NT2/D1 (cell line): Measurements from ENCODE around the gene PDCD1.

ENCODE experiments used
- SUZ12 ChIP-seq: IDR thresholded peaks from 2 replicates; pipeline ENCODE4 v1.6.1; 2011; ENCODE audit not compliant: insufficient read length, insufficient read depth; ENCODE audit errors: extremely low read depth
- YY1 ChIP-seq: IDR thresholded peaks from 2 replicates; pipeline ENCODE4 v1.6.1; 2011; ENCODE audit not compliant: insufficient read length, insufficient read depth
- ZNF274 ChIP-seq: IDR thresholded peaks from 2 replicates; pipeline ENCODE4 v1.6.1; 2011; ENCODE audit warnings: mild to moderate bottlenecking, low read depth, low read length

DNA sequence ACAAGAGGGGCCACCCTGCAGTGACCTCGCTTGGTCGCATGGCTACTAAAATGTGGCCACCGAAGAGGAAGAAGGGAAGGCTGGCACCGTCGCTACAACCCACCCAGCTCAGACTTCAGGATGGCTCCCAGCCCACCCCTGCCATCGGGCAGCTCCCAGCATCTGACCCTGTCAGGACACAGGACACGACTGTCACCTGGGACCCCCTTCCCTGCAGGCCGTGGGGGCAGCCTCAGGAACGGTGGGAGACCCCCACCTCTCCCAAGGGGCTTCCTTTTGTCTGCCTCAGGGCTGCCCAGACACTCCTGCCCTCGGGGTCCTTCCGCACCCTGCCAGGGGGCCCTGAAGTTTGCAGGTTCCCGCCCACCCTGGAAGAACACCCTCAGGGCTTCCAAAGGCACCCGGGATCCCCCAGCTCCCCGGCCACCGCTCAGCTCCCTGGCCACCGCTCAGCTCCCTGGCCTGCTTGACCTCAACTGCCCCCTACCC is 18.5 kb upstream of the PDCD1 start:
- TF ChIP-seq YY1 (no peak), ZNF274 (no peak), SUZ12 (no peak)
